DMS 273 (cell line): Measurements from ENCODE around the gene PGRMC2.
"Not testable (repeated sequence)": the region's sequence is repeated elsewhere in the genome, so short reads cannot be mapped to it uniquely, and the experiment has no call there.

Experiments
- DNase-seq: peaks from one replicate; lab custom pipeline; 2025; ENCODE audit not compliant: unreplicated experiment; lab: John Stamatoyannopoulos, UW

PGRMC2 gene

GRCh38 chr4:128271551-128271950 lies 16.1 kb downstream of the PGRMC2 start:
- DNase-seq = no peak

- DNase-seq = no peak
Observed at GRCh38 chr4:128268970-128269369, 18.6 kb downstream of the PGRMC2 start.

GRCh38 chr4:128267745-128268144 lies 19.9 kb downstream of the PGRMC2 start:
- DNase-seq = peak; percentile 10

- not testable (repeated sequence) for DNase-seq
Observed at GRCh38 chr4:128267171-128267570, 20.4 kb downstream of the PGRMC2 start.

GRCh38 chr4:128265550-128265949 lies 22.1 kb downstream of the PGRMC2 start:
- DNase-seq = peak; percentile 28

- not testable (repeated sequence) for DNase-seq
Observed at GRCh38 chr4:128259889-128260288, 27.7 kb downstream of the PGRMC2 start.

GRCh38 chr4:128258166-128258565 lies 29.4 kb downstream of the PGRMC2 start:
- not testable (repeated sequence) for DNase-seq

GRCh38 chr4:128256539-128256938 lies 31.1 kb downstream of the PGRMC2 start:
- no peak for DNase-seq

- DNase-seq = no peak
Observed at GRCh38 chr4:128255906-128256305, 31.7 kb downstream of the PGRMC2 start.

- DNase-seq = peak; percentile 47
Observed at GRCh38 chr4:128249787-128250668, 37.6 kb downstream of the PGRMC2 start.

- DNase-seq = no peak
Observed at GRCh38 chr4:128247906-128248305, 39.7 kb downstream of the PGRMC2 start.

- DNase-seq = not testable (repeated sequence)
Observed at GRCh38 chr4:128245391-128245790, 42.2 kb downstream of the PGRMC2 start.

- no peak for DNase-seq
Observed at GRCh38 chr4:128244379-128244778, 43.2 kb downstream of the PGRMC2 start.

GRCh38 chr4:128242601-128243000 lies 45.0 kb downstream of the PGRMC2 start:
- no peak for DNase-seq

- no peak for DNase-seq
Observed at GRCh38 chr4:128241981-128242380, 45.6 kb downstream of the PGRMC2 start.

- peak; percentile 91 for DNase-seq
Observed at GRCh38 chr4:128241425-128241913, 46.1 kb downstream of the PGRMC2 start.

- no peak for DNase-seq
Observed at GRCh38 chr4:128241019-128241418, 46.6 kb downstream of the PGRMC2 start.

- no peak for DNase-seq
Observed at GRCh38 chr4:128234836-128235235, 52.8 kb downstream of the PGRMC2 start.

GRCh38 chr4:128232719-128233118 lies 54.9 kb downstream of the PGRMC2 start:
- no peak for DNase-seq

- DNase-seq = peak; percentile 95
Observed at GRCh38 chr4:128228845-128229795, 58.5 kb downstream of the PGRMC2 start.

GRCh38 chr4:128227991-128228571 lies 59.5 kb downstream of the PGRMC2 start:
- peak; percentile 80 for DNase-seq
